WTC11 (cell line): Measurements from ENCODE around the gene CYB561D1.

Experiments
- NFE2L1 ChIP-seq: sonication (generic); formaldehyde crosslinking; IDR thresholded peaks from 2 replicates; pipeline ENCODE4 v1.8.1; 2023; ENCODE audit warnings: missing genetic modification reagents
- NR2C2 ChIP-seq: sonication (generic); formaldehyde crosslinking; IDR thresholded peaks from 2 replicates; pipeline ENCODE4 v1.8.0; 2022; ENCODE audit warnings: mild to moderate bottlenecking, missing genetic modification reagents
- ZNF121 ChIP-seq: sonication (generic); formaldehyde crosslinking; IDR thresholded peaks from 2 replicates; pipeline ENCODE4 v1.8.0; 2023; ENCODE audit warnings: missing genetic modification reagents
- TF ChIP-seq, protein P1 (sequence below): sonication (generic); formaldehyde crosslinking; IDR thresholded peaks from 2 replicates; pipeline ENCODE4 v1.8.1; 2023; ENCODE audit warnings: mild to moderate bottlenecking, missing genetic modification reagents, moderate library complexity
- TF ChIP-seq, protein P2 (sequence below): fragments of 200-600 bp; IDR thresholded peaks from 2 replicates; pipeline ENCODE4 v1.8.0; 2022; ENCODE audit warnings: antibody characterized with exemption
- TF ChIP-seq, protein P3 (sequence below): sonication (generic); formaldehyde crosslinking; IDR thresholded peaks from 2 replicates; pipeline ENCODE4 v1.8.0; 2023; ENCODE audit warnings: missing genetic modification reagents
- TF ChIP-seq, protein P4 (sequence below): sonication (generic); formaldehyde crosslinking; IDR thresholded peaks from 2 replicates; pipeline ENCODE4 v1.8.1; 2023; ENCODE audit warnings: mild to moderate bottlenecking, missing genetic modification reagents

DNA sequence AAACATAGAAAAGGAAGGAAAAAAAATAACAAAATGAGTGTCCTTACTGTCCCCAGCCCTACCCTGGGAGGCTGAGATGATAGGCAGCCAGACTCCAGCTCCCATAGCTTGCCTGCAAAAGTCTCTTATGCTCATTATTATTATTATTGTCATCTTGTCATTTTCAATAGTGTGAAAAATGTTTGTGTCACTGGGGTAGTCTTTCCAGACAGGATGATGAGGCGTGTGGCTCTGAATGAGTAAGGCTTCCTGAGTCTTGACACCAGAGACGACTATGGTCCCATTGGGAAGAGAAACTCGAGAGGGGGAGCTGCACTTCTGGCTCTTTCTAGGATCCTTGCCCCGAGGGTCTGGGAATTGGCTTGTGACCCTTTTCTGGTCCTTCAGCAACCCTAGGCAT is 1.1 kb upstream of the CYB561D1 start:
- TF ChIP-seq ZNF121 (CRISPR knock-in tag) (no peak), NFE2L1 (CRISPR knock-in tag) (no peak), NR2C2 (no peak)
- TF ChIP-seq, protein P1, sequence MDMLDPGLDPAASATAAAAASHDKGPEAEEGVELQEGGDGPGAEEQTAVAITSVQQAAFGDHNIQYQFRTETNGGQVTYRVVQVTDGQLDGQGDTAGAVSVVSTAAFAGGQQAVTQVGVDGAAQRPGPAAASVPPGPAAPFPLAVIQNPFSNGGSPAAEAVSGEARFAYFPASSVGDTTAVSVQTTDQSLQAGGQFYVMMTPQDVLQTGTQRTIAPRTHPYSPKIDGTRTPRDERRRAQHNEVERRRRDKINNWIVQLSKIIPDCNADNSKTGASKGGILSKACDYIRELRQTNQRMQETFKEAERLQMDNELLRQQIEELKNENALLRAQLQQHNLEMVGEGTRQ (CRISPR knock-in tag): no peak
- TF ChIP-seq, protein P2, sequence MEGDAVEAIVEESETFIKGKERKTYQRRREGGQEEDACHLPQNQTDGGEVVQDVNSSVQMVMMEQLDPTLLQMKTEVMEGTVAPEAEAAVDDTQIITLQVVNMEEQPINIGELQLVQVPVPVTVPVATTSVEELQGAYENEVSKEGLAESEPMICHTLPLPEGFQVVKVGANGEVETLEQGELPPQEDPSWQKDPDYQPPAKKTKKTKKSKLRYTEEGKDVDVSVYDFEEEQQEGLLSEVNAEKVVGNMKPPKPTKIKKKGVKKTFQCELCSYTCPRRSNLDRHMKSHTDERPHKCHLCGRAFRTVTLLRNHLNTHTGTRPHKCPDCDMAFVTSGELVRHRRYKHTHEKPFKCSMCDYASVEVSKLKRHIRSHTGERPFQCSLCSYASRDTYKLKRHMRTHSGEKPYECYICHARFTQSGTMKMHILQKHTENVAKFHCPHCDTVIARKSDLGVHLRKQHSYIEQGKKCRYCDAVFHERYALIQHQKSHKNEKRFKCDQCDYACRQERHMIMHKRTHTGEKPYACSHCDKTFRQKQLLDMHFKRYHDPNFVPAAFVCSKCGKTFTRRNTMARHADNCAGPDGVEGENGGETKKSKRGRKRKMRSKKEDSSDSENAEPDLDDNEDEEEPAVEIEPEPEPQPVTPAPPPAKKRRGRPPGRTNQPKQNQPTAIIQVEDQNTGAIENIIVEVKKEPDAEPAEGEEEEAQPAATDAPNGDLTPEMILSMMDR: no peak
- TF ChIP-seq, protein P3, sequence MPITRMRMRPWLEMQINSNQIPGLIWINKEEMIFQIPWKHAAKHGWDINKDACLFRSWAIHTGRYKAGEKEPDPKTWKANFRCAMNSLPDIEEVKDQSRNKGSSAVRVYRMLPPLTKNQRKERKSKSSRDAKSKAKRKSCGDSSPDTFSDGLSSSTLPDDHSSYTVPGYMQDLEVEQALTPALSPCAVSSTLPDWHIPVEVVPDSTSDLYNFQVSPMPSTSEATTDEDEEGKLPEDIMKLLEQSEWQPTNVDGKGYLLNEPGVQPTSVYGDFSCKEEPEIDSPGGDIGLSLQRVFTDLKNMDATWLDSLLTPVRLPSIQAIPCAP (CRISPR knock-in tag): no peak
- TF ChIP-seq, protein P4, sequence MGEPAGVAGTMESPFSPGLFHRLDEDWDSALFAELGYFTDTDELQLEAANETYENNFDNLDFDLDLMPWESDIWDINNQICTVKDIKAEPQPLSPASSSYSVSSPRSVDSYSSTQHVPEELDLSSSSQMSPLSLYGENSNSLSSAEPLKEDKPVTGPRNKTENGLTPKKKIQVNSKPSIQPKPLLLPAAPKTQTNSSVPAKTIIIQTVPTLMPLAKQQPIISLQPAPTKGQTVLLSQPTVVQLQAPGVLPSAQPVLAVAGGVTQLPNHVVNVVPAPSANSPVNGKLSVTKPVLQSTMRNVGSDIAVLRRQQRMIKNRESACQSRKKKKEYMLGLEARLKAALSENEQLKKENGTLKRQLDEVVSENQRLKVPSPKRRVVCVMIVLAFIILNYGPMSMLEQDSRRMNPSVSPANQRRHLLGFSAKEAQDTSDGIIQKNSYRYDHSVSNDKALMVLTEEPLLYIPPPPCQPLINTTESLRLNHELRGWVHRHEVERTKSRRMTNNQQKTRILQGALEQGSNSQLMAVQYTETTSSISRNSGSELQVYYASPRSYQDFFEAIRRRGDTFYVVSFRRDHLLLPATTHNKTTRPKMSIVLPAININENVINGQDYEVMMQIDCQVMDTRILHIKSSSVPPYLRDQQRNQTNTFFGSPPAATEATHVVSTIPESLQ (CRISPR knock-in tag): no peak
